Fibroblast of mammary gland (primary cell): ENCODE results near the gene EP400.

Experiments used
- DNase-seq: peaks from one replicate; pipeline ENCODE4 v3.0.0-alpha.2; 2010; ENCODE audit warnings: low read depth
- H3K4me3 ChIP-seq: 2 replicates; pipeline ENCODE4 v1.5.1; 2011; ENCODE audit warnings: low read depth, mild to moderate bottlenecking, low read length, moderate library complexity; ENCODE audit not compliant: control insufficient read depth
- TF ChIP-seq, protein P1 (sequence below): conservative IDR thresholded peaks from 2 replicates; pipeline ENCODE4 v1.5.1; 2011; ENCODE audit warnings: low read depth, low read length, inconsistent platforms; ENCODE audit not compliant: control insufficient read depth, insufficient read depth

EP400 gene

DNA sequence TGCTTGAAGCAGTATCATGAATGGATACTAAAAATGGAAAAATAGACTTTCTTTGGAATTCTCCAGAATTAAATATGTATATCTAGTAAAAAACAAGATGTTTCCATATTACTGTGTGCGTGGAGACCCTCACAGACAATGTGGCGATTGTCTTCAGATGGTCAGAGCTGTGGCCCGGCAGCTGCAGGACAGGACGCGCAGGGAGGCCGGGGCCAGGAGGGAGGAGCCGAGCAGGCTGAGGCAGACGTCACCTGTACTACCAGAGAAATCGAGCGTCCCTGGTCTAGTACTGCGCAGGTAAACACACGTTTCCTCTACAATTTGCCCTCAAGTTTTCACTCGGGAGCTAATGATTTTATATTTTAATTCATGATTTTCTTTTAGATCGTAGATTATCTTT lies 171.5 kb downstream of the EP400 start:
- TF ChIP-seq, protein P1, sequence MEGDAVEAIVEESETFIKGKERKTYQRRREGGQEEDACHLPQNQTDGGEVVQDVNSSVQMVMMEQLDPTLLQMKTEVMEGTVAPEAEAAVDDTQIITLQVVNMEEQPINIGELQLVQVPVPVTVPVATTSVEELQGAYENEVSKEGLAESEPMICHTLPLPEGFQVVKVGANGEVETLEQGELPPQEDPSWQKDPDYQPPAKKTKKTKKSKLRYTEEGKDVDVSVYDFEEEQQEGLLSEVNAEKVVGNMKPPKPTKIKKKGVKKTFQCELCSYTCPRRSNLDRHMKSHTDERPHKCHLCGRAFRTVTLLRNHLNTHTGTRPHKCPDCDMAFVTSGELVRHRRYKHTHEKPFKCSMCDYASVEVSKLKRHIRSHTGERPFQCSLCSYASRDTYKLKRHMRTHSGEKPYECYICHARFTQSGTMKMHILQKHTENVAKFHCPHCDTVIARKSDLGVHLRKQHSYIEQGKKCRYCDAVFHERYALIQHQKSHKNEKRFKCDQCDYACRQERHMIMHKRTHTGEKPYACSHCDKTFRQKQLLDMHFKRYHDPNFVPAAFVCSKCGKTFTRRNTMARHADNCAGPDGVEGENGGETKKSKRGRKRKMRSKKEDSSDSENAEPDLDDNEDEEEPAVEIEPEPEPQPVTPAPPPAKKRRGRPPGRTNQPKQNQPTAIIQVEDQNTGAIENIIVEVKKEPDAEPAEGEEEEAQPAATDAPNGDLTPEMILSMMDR: no peak
- DNase-seq: no peak

DNA sequence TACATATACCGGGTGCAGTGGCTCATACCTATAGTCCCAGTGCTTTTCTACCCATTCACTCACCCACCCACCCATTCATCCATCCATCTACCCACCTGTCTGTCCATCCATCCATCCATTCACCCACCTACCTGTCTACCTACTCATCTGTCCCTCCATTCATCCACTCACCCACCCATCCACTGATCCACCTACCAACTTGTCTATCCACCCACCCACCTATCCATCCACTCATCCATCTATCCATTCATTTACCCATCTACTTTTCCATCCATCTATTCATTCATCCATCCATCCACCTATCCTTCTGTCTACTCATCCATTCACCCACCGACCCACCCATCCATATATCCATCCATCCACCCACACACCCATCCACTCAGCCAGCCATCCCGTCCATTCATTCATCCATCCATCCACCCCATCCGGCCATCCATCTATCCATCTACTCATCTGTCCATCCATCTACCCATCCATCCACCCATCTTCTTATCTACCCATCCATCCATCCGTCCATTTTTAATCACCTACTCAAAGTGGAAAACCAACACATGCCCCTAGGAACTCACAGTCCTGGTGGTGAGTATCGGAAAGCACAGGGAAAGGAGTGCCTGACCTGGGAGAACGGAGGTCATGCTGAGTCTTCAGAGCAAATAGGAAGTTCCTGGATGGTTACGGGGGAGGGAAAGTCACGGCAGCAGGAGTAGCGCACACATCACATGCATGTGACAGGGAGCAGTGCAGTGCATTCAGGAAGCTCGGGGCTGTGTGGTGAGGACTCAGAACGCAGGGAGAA lies 174.4 kb downstream of the EP400 start:
- no peak for DNase-seq
- no peak overlapping the region for H3K4me3 ChIP-seq
- TF ChIP-seq, protein P1: no peak

More for the DNA sequence above, 171.5 kb downstream of the EP400 start:
- no peak overlapping the region for H3K4me3 ChIP-seq

DNA sequence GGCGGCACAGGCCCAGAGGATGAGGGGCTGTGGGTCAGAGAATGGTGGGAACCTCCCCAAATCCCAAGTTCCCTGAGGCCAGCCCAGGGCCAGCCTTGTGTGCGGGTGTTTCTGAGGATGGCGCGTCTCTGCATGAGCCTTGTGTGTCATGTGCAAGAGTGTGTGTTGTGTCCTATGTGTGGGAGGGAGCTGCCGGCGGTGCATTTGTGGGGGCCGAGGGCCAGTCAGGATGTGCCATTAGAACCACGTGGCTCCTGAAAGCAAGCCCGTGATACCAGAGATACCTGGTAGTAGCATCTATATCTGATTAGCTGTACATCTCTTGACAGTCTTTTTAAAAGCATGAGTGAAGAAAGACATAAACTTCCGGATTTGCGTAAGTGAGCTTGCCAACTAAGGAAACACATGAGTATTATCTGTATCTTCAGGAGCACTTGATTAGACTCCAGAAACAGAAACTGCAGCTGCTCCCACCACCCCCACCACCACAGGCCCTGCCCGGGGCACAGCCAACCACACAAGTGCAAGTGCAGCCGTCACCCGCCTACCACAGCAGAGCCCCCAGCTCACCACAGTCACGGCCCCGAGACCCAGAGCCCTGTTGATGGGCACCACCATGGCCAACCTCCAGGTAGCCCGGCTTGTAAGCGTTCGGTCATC lies 175.2 kb downstream of the EP400 start:
- TF ChIP-seq, protein P1: no peak
- H3K4me3 ChIP-seq: no peak overlapping the region
- DNase-seq: no peak

DNA sequence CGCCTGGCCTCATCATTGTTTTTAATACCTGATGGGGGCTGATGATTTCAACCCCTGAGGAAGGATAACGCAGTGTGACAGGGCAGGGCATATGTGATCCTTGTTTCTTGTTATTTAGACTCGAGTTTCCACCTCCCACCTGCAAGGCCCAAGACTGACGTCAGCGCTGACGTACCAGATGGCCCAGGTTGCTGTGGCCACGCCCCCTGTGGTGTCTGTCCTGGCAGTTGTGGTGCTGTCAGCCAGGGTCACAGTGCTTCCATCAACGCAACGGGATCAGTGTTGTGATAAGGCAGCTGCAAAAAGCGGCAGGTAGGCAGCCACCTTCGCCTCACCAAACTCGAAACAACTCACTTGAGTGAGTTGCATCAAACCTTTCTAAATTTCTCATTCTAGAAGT lies 176.0 kb downstream of the EP400 start:
- no peak overlapping the region for H3K4me3 ChIP-seq
- TF ChIP-seq, protein P1: no peak
- no peak for DNase-seq

DNA sequence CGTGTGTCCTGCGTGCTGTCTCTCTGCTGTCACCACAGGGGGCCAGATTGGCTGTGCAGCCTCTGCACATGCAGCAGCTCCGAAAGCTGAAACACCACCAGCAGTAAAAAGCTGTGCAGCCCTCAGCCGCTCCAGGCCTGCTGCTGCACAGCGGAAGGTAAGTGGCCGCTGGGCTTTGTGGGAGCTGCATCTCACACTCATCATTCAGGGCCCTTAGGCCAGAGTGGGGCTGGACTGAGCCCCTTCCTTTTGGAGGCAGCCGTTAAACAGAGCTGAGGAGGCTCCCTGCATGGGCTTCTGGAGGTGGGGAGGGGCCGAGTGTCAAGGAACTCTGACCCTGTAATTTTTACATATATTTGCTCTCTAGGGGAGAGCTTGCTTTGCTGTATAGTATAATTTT lies 177.3 kb downstream of the EP400 start:
- no peak overlapping the region for H3K4me3 ChIP-seq
- TF ChIP-seq, protein P1: no peak
- no peak for DNase-seq

DNA sequence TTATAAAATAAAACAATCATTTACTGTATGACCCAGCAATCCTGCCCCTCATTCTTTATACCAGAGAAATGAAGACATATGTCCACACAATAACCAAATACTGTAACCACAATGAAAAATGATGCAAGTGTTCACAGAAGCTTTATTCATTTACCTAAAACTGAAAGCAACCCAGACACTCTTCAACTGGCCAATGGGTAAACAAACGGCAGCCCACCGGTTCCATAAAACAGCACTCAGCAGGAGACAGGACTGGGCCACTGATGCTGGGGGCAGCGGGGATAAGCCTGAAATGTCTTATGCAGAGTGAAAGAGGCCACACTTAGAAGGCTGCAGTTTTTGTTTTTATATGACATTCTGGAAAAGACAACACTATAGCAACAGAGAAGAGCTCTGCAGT lies 179.3 kb downstream of the EP400 start:
- H3K4me3 ChIP-seq: no peak overlapping the region
- no peak for DNase-seq
- TF ChIP-seq, protein P1: no peak
